Measurements from ENCODE around the gene HAUS3. TPM values are rescaled to one million over a fixed set of nuclear protein-coding genes. Genes with fewer than 3 reads are reported as not detected.

Gene HAUS3
- total RNA-seq, 2 experiments from 2014 or later: 28.5 to 28.7 TPM

GRCh38 chr4:2257361-2258081, 15.6 kb upstream of the HAUS3 start:
- POLR2A ChIA-PET: interaction anchor here (1.5 to 1.6 kb wide), 2 partner anchors 15 to 33 kb away, joined by 3 to 5 read pairs; partner anchors contain the start of genes HAUS3 and POLN
- H3K36me3 Mint-ChIP-seq: no peaks in the 10 kb centered on the region
- no peaks in the 10 kb centered on the region for H3K27me3 Mint-ChIP-seq
- H3K4me1 Mint-ChIP-seq: no peaks in the 10 kb centered on the region
- no peak for ATAC-seq (ENCODE audit: low read depth)
- H3K4me3 Mint-ChIP-seq: no peak overlapping the region
- DNase-seq: peak; percentile 28
- no peak overlapping the region for H3K27ac Mint-ChIP-seq
- H3K9me3 Mint-ChIP-seq: no peaks in the 10 kb centered on the region

- no peak overlapping the region for H3K4me3 Mint-ChIP-seq
- H3K27ac Mint-ChIP-seq: no peak overlapping the region
These were observed 14.9 kb upstream of the HAUS3 start for GRCh38 chr4:2256781-2257191.

GRCh38 chr4:2256156-2256731, 14.3 kb upstream of the HAUS3 start:
- H3K36me3 Mint-ChIP-seq: no peaks in the 10 kb centered on the region
- ATAC-seq (ENCODE audit: low read depth) (no peak), DNase-seq (no peak)
- no peak overlapping the region for H3K4me3 Mint-ChIP-seq
- no peaks in the 10 kb centered on the region for H3K9me3 Mint-ChIP-seq
- H3K4me1 Mint-ChIP-seq: no peaks in the 10 kb centered on the region
- POLR2A ChIA-PET: interaction anchor here (1.2 kb wide), 1 partner anchor 10 kb away, joined by 4 read pairs; no protein-coding TSS in a partner anchor
- no peaks in the 10 kb centered on the region for H3K27me3 Mint-ChIP-seq
- H3K27ac Mint-ChIP-seq: no peak overlapping the region

More at GRCh38 chr4:2256781-2257191, 14.9 kb upstream of the HAUS3 start:
- Mint-ChIP-seq H3K4me1 (no peaks in the 10 kb centered on the region), H3K27me3 (no peaks in the 10 kb centered on the region), H3K9me3 (no peaks in the 10 kb centered on the region), H3K36me3 (no peaks in the 10 kb centered on the region)
- no peak for ATAC-seq (ENCODE audit: low read depth)
- POLR2A ChIA-PET: interaction anchor here (1.2 to 1.5 kb wide), 2 partner anchors 11 to 34 kb away, joined by 3 to 4 read pairs; no protein-coding TSS in a partner anchor
- DNase-seq: no peak

- Mint-ChIP-seq H3K27me3 (no peaks in the 10 kb centered on the region), H3K4me3 (no peak overlapping the region), H3K36me3 (no peaks in the 10 kb centered on the region), H3K9me3 (no peaks in the 10 kb centered on the region), H3K27ac (no peak overlapping the region), H3K4me1 (no peaks in the 10 kb centered on the region)
- no peak for DNase-seq
- POLR2A ChIA-PET: interaction anchor here (1.2 kb wide), 1 partner anchor 9 kb away, joined by 4 read pairs; no protein-coding TSS in a partner anchor
- ATAC-seq (ENCODE audit: low read depth): no peak
These were observed 13.7 kb upstream of the HAUS3 start for GRCh38 chr4:2255501-2256155.

GRCh38 chr4:2254665-2255500, 13.0 kb upstream of the HAUS3 start:
- no peak overlapping the region for H3K4me3 Mint-ChIP-seq
- no peak overlapping the region for H3K27ac Mint-ChIP-seq
- no peaks in the 10 kb centered on the region for H3K36me3 Mint-ChIP-seq
- ATAC-seq (ENCODE audit: low read depth) (no peak), DNase-seq (no peak)
- POLR2A ChIA-PET: no interaction called here
- H3K27me3 Mint-ChIP-seq: no peaks in the 10 kb centered on the region
- H3K4me1 Mint-ChIP-seq: no peaks in the 10 kb centered on the region
- no peaks in the 10 kb centered on the region for H3K9me3 Mint-ChIP-seq

GRCh38 chr4:2253160-2254084, 11.5 kb upstream of the HAUS3 start:
- no peak overlapping the region for H3K27ac Mint-ChIP-seq
- H3K27me3 Mint-ChIP-seq: no peaks in the 10 kb centered on the region
- no peaks in the 10 kb centered on the region for H3K4me1 Mint-ChIP-seq
- no peaks in the 10 kb centered on the region for H3K9me3 Mint-ChIP-seq
- POLR2A ChIA-PET: interaction anchor here (0.6 kb wide), 1 partner anchor 7 kb away, joined by 4 read pairs; no protein-coding TSS in a partner anchor
- no peak for DNase-seq
- no peaks in the 10 kb centered on the region for H3K36me3 Mint-ChIP-seq
- no peak for ATAC-seq (ENCODE audit: low read depth)
- no peak overlapping the region for H3K4me3 Mint-ChIP-seq

- DNase-seq (no peak), ATAC-seq (ENCODE audit: low read depth) (no peak)
- Mint-ChIP-seq H3K4me3 (no peak overlapping the region), H3K27ac (no peak overlapping the region), H3K36me3 (no peaks in the 10 kb centered on the region), H3K9me3 (no peaks in the 10 kb centered on the region), H3K27me3 (no peaks in the 10 kb centered on the region), H3K4me1 (no peaks in the 10 kb centered on the region)
- POLR2A ChIA-PET: interaction anchor here (0.6 kb wide), 1 partner anchor 8 kb away, joined by 4 read pairs; no protein-coding TSS in a partner anchor
These were observed 10.7 kb upstream of the HAUS3 start for GRCh38 chr4:2252530-2253091.

GRCh38 chr4:2251795-2252529, 10.0 kb upstream of the HAUS3 start:
- Mint-ChIP-seq H3K9me3 (no peaks in the 10 kb centered on the region), H3K36me3 (no peaks in the 10 kb centered on the region), H3K4me1 (no peaks in the 10 kb centered on the region), H3K27ac (no peak overlapping the region), H3K4me3 (no peak overlapping the region), H3K27me3 (no peaks in the 10 kb centered on the region)
- no peak for DNase-seq
- POLR2A ChIA-PET: no interaction called here
- ATAC-seq (ENCODE audit: low read depth): no peak

- Mint-ChIP-seq H3K4me3 (no peak overlapping the region), H3K9me3 (no peaks in the 10 kb centered on the region), H3K4me1 (no peaks in the 10 kb centered on the region), H3K36me3 (no peaks in the 10 kb centered on the region), H3K27me3 (no peaks in the 10 kb centered on the region), H3K27ac (no peak overlapping the region)
- POLR2A ChIA-PET: interaction anchor here (1.3 kb wide), 1 partner anchor 9 kb away, joined by 6 read pairs; the partner anchor contains the start of genes HAUS3 and POLN
- DNase-seq (no peak), ATAC-seq (ENCODE audit: low read depth) (no peak)
These were observed 9.3 kb upstream of the HAUS3 start for GRCh38 chr4:2251073-2251794.

GRCh38 chr4:2250357-2251072, 8.6 kb upstream of the HAUS3 start:
- Mint-ChIP-seq H3K27me3 (no peaks in the 10 kb centered on the region), H3K36me3 (no peaks in the 10 kb centered on the region), H3K27ac (no peak overlapping the region), H3K4me3 (no peak overlapping the region), H3K4me1 (peaks cover 2% of the 10 kb centered on the region), H3K9me3 (no peaks in the 10 kb centered on the region)
- POLR2A ChIA-PET: interaction anchor here (1.3 kb wide), 1 partner anchor 8 kb away, joined by 6 read pairs; the partner anchor contains the start of genes HAUS3 and POLN
- no peak for DNase-seq
- ATAC-seq (ENCODE audit: low read depth): no peak
